COLO829 (cell line): Measurements from ENCODE around the gene NCS1.

ENCODE experiments used
- DNase-seq: peaks from one replicate; pipeline ENCODE4 v3.0.0; 2012; ENCODE audit warnings: low spot score

Gene NCS1

GRCh38 chr9:130172161-130172857 is at the start of gene NCS1:
NCS1 (plus strand) TSS chr9:130172404; CDS start chr9:130172664, 260 bp downstream.
- DNase-seq = peak; percentile 89

GRCh38 chr9:130122456-130122855 is 49.7 kb upstream of the NCS1 start:
- DNase-seq = no peak

GRCh38 chr9:130124085-130124860 is 47.9 kb upstream of the NCS1 start:
- DNase-seq = no peak

- DNase-seq = no peak
These were observed 45.3 kb upstream of the NCS1 start for GRCh38 chr9:130126721-130127433.

GRCh38 chr9:130128251-130128650 is 44.0 kb upstream of the NCS1 start:
- no peak for DNase-seq

- peak; percentile 90 for DNase-seq
These were observed 43.3 kb upstream of the NCS1 start for GRCh38 chr9:130128733-130129431.

GRCh38 chr9:130129432-130130061 is 42.7 kb upstream of the NCS1 start:
- DNase-seq = no peak

- no peak for DNase-seq
These were observed 39.5 kb upstream of the NCS1 start for GRCh38 chr9:130132746-130133145.

GRCh38 chr9:130137081-130137640 is 35.0 kb upstream of the NCS1 start:
- DNase-seq = no peak

- peak; percentile 25 for DNase-seq
These were observed 34.5 kb upstream of the NCS1 start for GRCh38 chr9:130137641-130138081.

GRCh38 chr9:130138171-130138653 is 34.0 kb upstream of the NCS1 start:
- peak; percentile 89 for DNase-seq

- DNase-seq = peak; percentile 95
These were observed 33.4 kb upstream of the NCS1 start for GRCh38 chr9:130138791-130139190.

GRCh38 chr9:130139251-130139650 is 33.0 kb upstream of the NCS1 start:
- DNase-seq = no peak

- DNase-seq = no peak
These were observed 31.5 kb upstream of the NCS1 start for GRCh38 chr9:130140706-130141105.

GRCh38 chr9:130142056-130142455 is 30.1 kb upstream of the NCS1 start:
- DNase-seq = no peak

- no peak for DNase-seq
These were observed 29.6 kb upstream of the NCS1 start for GRCh38 chr9:130142641-130143040.

GRCh38 chr9:130143279-130143893 is 28.8 kb upstream of the NCS1 start:
- no peak for DNase-seq

- DNase-seq = no peak
These were observed 28.2 kb upstream of the NCS1 start for GRCh38 chr9:130143958-130144366.

GRCh38 chr9:130144703-130145102 is 27.5 kb upstream of the NCS1 start:
- no peak for DNase-seq

GRCh38 chr9:130145658-130146057 is 26.5 kb upstream of the NCS1 start:
- no peak for DNase-seq

- no peak for DNase-seq
These were observed 25.0 kb upstream of the NCS1 start for GRCh38 chr9:130147198-130147597.
